Mesenteric fat pad (tissue), 1 donor: ENCODE data around the gene JMJD6. TPM values are rescaled to one million over a fixed set of nuclear protein-coding genes. Genes with fewer than 3 reads are reported as not detected.
A peak's percentile ranks its signal among the peaks of the same experiment; 100 is the strongest.
"Not testable (repeated sequence)": the region's sequence is repeated elsewhere in the genome, so short reads cannot be mapped to it uniquely, and the experiment has no call there.

Source experiments
- DNase-seq: peaks from one replicate; pipeline ENCODE4 v3.0.0-alpha.2; 2020; ENCODE audit warnings: low spot score
- long read RNA-seq: library from polyadenylated mRNA; unstranded; transcript quantifications from one replicate; pipeline ENCODE4 v2.0.0, GENCODE V29; 2020
- total RNA-seq: library from RNA; stranded (reverse); fragmentation: NEBNext Ultra II Directional; extraction: Animal tissue kit (Norgen Biotek cat#: 25700); gene quantifications from one replicate; pipeline ENCODE4 v1.2.1, GENCODE V29; 2021
- donor health status: DM: yes; HTN: yes; CAD: no.

The JMJD6 gene
- total RNA-seq, result 55.3 TPM
- long read RNA-seq, transcript JMJD6-204 (7 exons, 1,898 nt), result minor isoform, 14 of 177 reads
- long read RNA-seq, transcript JMJD6-202 (6 exons, 1,603 nt), result major isoform, 123 of 177 reads
- long read RNA-seq, partial matches to known transcripts, result 21 of 177 reads
- long read RNA-seq, other reads (novel, unspliced or antisense), result 16 of 177 reads

DNA sequence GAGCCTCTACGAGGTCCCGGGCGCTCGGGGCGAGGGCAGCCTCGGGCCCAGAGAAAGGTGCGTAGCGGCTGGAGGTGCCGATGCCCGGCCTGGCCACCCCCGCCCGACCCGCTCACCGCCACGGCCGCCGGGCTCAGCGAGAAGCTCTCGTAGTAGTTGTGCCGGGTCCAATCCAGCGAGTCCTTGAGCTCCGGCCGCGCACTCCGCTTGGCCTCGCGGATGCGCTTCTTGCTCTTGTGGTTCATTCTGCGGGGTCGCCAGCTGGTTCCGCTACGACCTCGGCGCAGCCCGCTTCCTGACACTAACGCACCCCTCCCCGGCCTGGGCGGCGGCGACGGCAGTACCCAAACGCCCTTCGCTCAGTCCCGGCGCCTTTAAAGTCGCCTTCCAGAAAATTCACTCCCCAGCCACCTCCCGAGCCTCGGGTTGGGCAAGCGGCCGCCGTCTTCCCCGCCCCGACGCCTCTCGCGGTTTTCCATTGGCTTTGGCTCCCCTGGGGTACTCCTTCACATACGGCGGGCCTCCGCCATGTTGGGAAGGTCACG is at the start of gene JMJD6:
Gene JMJD6, minus strand, starts transcription at position 376 of the 545 bp plus-strand sequence. Its CDS starts 131 bp downstream, at position 245.
- peak; percentile 99 for DNase-seq

DNA sequence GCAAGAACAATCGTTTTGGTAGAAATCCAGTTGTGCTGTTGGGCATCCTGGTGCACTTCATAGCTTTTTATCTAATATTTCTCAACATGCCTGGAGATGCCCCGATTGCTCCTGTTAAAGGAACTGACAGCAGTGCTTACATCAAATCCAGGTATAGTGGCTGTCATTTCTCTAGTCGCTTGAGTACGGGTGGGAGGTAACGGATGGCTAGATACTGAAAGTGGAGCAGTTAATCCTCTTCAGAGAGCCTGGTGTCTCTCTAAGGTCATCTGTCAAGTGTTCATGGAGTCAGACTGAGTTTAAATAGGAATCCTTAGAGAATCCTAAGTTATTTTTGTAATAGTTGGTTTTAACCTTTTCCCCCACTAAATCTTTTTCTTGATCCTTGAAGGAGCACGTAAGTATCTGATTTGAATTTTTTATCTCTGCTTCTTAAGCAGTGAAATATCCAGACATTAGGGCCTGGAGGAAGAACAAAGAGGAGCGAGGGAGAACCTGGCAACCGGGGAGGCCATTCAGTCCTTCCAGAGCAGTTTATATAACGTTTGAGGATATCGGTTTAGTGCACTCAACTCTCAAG is 48.7 kb upstream of the JMJD6 start:
- no peak for DNase-seq

DNA sequence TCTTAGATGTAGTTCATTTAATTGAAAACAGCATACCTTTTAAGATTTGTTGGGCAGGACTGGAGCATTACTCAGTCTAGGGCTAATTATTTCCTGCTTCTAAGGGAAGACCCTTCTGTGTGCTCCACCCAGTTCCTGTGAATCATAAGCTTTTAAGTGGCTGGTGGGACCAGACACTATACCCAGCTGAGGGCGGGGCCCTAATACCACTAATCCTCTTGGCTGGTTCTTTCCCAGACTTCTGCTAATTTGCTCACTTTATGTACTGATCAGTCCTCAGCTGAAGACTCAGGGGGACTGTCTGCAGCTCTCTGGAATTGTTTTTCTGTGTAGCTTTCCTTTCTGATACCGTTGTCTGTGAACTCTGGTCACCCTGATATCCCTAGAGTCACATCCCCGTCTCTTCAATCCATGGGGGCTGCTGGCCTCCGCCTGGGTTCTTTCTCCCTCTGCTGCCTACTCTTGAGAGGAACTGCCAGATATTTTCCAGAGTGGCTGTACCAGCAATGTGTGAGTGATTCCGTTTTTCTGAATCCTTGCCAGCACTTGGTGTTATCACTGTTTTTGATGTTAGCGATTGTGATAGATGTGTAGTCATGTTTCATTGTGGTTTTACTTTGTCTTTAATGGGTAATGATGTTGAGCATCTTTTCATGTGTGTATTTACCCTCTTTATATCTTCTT is 46.6 kb upstream of the JMJD6 start:
- DNase-seq, result no peak

DNA sequence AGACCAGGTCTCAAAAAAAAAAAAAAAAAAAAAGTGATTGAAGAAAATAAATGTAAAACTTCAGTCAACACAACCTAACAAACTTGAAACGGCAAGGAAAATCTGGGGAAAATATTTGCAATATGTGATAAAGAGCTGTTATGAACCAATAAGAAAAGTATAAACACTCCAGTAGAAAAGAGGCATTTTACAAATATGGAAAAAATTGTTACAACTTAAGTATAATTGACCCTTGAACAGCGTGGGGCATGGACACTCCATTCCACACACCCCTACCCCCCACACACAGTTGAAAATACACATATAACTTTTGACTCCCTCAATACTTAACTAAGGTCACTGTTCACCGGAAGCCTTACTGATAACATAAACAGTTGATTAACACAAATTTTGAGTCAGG is 32.2 kb upstream of the JMJD6 start:
- no peak for DNase-seq

DNA sequence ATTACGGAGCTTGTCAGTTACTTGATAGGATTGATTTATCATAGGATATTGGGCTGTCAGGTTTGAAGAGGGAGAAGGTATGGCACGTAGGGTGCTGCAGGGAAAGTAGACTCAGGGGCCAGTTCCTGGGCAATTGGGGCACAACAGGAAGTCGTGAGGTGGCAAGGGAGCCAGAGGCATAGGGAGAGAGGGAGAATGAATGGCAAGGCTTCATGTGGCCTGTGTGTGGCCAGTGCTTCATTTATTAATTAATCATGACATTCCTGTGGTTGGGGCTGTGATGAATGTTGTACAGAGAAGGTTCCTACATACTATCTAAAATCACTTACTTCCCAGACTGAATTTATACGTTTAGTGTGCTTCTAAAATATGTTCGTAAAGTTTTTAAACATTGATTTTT is 30.9 kb upstream of the JMJD6 start:
- no peak for DNase-seq

DNA sequence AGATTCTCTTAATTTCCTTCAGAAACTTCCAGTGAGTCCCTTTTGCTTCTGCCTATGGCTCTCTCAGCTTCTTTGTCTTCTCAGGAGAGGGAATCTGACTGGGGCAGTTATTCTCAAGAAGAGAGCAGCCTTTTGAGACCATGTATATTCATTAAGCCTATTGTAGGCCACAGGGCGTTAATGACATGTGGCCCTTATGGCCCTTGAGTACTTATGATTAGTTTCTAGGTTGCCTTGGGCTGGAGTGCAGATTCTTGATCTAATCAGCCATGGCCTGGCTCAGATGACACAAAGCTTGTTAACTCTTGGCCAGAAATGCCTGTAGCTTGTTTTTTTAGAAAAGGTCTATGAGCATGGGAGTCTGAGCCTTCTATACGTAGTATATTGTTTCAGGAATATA is 28.9 kb upstream of the JMJD6 start:
- DNase-seq, result no peak

DNA sequence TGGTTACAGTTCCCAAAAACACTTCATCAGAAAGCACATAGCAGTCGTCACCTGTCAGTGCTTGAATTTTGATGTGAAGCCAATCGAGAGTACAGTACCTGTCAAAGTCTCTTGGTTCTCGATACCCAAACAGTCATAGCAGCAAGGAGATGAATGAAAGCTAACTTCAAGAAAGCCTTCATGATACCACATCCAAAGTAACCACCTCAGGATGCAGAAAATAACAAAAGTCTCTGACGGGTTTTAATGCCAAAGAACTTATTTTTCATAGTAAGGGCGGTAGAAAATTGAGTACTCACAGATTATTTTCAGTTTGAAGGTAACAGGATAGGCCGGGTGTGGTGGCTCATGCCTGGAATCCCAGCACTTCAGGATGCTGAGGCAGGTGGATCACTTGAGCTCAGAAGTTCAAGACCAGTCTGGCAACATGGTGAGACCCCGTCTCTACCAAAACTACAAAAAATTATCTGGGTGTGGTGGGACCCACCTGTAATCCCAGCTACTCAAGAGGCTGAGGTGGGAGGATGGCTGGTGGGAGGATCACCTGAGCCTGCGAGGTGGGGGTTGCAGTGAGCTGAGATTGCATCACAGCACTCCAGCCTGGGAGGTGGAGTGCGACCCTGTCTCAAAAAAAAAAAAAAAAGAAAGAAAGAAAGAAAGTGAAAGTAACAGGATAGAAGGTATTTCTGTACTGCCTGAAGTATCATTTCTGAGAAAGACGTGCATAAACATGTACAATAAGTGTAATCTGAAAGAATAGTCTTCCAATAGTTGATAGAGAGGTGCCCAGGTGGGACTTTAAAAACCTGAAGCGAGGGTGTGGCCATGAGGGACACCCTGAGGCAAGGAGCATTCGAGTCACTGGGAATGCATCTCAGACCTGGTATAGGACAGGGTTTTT is 26.9 kb upstream of the JMJD6 start:
- DNase-seq, result no peak

DNA sequence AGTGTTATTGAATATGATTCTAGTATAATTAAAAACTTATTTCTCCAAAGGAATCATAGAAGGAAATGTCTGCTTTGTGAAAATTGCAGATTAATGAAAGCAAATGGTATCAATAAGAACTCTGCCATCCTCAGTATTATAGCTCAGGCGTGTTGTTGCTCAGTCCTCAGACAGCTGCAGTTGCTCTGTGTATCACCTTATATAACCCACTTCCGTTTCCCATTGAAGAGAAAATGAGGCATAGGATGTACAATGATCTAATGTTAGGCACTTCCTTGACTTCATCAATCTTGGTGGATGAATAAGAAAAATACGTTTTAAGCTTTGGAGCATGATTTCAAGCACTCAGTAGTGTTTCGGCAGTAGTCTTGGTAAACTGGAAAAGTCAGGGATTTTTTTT is 25.6 kb upstream of the JMJD6 start:
- DNase-seq, result no peak

DNA sequence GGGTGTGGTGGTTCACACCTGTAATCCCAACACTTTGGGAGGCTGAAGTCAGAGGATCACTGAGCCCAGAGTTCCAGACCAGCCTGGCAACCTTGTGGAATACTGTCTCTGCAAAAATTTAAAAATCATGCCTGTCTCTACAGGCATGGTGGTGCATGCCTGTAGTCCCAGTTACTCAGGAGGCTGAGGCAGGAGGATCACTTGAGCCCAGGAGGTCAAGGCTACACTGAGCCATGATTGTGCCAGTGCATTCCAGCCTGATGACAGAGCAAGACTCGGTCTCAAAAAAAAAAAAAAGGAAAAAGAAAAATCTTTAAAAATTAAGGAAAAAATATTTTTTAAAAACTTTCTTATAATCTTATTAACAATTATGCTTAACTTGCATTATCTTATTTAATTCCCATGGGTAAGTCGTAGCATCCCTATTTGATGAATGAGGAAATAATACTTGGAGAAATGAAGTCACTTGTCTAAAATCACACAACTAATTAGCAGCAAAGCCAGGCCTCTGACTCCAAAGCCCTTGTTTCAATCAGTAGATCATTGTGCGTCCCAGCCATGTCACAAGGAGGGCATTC is 25.1 kb upstream of the JMJD6 start:
- DNase-seq, result no peak

DNA sequence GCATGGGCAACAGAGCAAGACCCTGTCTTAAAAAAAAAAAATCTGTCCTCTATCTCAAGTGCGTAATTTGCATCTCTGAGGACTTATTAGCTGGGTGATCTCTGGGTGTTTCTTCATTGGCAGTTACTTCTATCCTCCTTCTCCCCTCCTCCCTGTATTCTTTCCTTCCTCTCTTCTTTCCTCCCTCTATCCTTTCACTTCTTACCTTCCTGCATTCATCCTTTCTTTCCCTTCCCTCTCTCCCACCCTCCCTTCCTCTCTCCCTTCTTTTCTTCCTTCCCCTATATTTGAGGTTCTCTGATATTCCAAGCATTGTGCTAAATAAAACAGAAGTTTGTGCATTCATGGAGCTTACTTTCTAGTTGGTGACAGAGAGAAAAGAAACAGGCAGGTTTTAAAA is 22.3 kb upstream of the JMJD6 start:
- DNase-seq, result no peak

DNA sequence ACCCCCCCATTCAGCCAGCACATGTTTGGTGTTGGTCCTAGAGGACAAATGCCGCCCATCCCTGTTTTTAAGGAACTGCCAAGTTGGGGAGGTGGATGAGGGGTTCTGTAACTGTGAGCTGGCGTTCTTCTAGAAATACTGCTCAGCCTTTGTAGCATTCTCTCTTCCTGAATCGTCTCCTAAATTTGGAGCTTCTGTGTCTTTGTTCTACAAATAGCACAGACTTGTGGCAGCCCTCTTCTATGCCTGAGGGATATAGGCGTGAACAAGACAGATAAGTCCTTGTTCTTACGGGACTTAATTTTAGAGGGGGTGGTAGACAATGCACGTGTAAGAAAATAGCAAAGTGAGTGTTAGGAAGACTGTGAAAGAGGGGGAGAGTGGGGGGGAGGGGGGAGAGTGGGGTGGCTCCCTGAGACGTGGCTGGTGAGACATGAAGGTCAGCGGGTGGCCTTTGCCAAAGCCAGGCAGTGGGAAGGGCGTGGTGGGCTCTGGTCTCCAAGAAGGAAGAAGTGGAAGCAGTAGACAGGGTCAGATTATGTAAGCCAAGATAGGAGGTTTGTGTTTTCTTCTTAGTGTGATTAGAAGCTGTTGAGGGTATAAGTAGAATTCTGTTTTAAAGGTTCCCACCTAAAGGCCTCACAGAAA is 21.4 kb upstream of the JMJD6 start:
- DNase-seq, result no peak

DNA sequence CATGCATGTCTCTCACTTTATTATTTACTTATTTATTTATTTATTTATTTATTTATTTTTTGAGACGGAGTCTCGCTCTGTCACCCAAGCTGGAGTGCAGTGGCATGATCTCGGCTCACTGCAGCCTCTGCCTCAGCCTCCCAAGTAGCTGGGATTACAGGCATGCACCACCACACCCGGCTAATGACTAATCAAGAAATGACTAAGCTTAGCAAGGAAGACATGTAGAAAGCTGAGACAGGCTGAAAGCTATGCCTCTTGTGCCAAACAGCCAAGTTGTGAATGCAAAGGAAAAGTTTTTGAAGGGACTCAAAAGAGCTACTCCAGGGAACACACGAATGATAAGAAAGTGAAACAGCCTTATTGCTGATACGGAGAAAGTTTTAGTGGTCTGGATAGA is 19.4 kb upstream of the JMJD6 start:
- not testable (repeated sequence) for DNase-seq

DNA sequence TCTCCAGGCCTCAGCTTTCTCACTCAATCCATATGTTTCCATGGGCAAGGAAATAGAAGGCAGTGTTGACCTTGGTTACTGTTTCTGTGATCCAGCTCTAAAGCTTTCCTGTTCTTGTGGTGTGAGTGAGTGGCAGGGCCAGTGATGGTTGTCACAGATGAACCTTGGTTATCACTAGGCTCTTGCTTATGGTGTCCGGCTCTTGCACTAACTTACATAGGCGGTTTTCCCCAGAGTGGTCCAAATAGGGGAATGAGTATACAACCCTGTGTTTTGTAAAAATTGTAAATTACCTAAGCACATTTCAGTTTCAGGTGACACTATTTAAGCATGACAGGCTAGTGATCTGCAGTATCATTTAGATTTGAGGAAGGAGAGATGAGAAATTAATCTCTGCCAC is 18.3 kb upstream of the JMJD6 start:
- DNase-seq, result no peak

DNA sequence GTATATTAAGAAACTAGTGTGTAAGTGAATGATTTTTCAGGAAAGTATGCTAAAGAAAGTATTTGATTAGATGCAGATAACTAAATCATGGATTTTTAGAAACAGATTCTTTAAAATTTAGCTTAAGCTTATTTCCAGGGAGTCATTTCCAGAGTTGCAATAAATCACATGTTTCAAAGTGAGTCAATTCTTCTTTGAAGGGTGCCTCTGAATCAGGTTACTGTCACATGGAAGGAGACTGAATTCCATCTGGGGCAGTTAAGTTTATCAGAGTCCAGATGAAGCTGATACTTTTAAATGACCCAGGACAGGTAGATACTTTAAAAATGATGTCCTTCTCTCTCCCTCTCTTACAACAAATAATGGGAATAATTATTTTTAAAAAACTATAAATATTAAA is 16.6 kb upstream of the JMJD6 start:
- DNase-seq, result no peak

DNA sequence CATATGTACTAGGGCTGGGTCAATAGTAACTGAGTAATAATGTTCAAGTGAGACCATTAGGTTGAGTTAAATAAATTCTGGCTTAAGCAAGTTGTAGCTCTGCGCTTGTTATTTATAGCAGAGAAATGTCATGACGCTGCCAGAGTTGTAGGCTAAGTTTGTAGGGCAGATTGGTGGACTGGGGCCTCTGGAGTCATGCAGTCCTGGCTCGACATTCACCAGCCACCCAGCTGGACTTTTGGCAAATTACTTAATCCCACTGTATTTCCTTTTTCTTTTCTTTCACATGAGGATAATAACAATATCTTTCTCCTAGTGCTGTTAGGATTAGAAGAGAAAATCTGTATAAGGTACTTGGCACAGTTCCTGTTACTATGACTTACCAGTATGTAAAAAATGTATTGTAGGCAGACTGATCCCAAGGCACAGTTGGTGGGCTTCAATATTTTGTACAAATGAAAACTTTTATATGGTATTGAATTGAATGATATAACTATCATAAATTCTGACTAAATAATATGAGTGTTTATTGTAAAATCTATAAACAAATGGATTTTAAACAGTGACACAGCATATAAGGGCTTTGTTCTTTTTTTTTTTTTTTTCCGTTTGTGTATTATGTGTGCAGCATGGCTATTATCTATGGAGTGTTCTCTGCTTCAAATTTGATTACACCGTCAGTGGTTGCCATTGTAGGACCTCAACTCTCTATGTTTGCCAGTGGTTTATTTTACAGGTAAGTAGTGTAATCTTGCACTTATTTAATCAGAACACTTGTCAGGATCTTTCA is 14.1 kb upstream of the JMJD6 start:
- DNase-seq, result no peak

DNA sequence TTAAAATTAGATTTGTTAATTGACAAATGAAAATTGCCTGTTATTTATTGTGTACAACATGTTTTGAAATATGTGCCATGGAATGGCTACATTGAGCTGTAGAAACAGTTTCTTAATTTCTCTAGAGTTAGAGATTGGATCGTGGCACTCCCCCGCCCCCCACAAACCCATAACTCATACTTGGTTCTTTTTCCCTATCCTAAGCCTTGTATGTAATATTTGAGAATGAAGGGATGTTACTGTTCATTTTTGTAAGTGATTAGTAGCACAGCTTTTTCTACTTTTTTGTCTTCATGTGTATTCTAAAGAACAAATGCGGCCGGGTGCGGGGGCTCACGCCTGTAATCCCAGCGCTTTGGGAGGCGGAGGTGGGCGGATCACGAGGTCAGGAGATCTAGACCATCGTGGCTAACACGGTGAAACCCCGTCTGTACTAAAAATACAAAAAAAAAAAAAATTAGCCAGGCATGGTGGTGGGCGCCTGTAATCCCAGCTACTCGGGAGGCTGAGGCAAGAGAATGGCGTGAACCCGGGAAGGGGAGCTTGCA is 13.2 kb upstream of the JMJD6 start:
- DNase-seq, result not testable (repeated sequence)

DNA sequence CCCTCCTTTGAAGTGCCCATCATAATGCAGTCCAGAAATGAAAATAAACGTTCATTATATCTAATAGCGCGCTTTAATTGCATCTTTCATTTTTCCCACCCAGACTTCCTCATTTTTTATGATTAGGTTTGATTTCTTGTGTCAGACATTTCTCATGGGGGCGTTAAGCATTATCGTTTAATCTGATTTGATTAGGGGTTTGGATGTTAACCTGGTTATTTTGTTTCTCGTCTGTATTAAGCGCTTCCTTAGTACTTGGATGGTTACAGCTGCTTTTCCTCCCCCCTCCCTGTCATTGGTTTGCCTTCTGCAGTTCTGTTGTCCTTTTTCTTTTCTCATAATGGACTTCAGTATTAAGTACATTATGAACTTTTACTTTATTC is 12.1 kb upstream of the JMJD6 start:
- DNase-seq, result no peak

DNA sequence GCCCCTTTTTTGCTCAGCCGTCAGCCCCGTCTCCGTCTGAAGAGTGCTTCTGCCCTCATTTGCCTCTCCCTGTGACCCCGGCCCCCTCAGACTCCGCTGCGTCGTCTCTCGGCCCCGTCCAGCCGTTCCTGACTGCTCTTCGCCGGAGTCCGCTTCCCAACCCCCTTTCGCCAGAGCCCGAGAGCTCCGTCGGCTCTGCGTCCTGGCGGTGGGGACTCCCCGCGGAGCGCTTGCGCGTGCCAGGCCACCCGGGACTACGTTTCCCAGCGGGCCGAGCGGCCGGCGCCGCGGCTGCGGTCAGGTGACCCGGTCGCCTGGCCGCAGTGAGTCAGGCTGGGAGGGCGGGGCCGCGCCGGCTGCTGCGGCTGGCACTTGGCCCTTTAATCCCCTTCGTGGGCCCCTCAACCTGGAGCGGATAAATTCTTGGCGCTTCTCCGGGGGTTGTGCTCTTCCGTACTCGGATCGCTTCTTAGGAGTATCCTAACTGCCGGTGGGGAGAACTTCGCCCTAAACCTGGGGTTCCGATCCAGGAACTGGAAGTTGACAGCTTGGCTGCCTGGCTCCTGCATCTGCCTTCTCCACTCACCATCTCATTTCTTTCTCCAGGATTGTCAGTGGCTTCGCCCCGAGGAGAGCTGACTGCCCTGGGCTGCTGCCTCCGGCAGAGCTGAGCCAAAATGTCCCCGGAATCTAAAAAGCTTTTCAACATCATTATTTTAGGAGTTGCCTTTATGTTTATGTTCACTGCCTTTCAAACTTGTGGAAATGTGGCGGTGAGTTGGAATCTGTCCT is 11.5 kb upstream of the JMJD6 start, which contains the start of gene MFSD11:
Gene MFSD11, plus strand, starts transcription at position 444 of the 792 bp plus-strand sequence. Its CDS starts 234 bp downstream, at position 678.
- peak; percentile 97 for DNase-seq
